Activated gamma-delta T cell (primary cell): ENCODE data around the gene ST3GAL3.

Experiments
- DNase-seq: peaks from one replicate; lab custom pipeline; 2025; lab: John Stamatoyannopoulos, UW

Gene ST3GAL3

GRCh38 chr1:43914576-43915525, 207.5 kb downstream of the ST3GAL3 start:
- no peak for DNase-seq

DNA sequence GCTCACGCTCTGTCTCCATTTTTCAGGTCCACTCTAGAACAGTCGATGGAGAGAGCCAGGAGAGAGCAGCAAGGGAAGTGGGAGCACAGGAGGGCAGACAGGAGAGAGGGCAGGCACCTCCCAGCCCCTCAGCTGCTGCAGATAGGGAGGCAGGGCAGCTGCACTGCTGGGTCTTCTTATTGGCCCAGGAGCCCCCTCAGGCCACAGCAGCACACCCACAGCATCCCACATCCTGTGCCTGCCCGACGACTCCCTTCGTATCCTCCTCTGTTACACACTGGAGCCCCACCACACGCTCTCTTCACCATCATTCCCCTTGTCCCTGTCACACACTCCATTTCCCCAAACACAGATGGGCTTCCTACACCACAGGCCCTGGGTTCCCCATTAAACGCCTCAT, 212.6 kb downstream of the ST3GAL3 start:
- DNase-seq: no peak

DNA sequence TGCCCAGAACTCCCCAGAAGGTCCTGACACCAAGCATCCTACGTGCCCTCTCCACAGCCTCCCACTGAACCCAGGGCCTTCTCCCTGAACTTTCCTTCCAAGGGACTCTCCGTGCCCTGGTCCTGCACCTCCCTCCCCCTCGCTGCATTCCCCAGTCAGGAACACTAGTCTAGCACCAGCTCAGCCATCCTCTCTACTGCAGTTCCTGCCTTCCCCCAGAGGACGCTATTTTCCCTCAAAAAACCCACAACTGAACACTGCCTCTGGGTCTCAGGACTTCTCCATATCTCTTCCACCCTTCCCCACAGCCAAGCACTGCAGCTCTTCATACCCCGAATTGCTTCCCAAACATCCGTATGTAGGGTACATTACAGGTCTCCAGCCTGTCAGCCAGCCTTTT, 213.7 kb downstream of the ST3GAL3 start:
- no peak for DNase-seq

- DNase-seq: no peak
Measured at GRCh38 chr1:43924516-43924915, 217.2 kb downstream of the ST3GAL3 start.

GRCh38 chr1:43925846-43926245, 218.5 kb downstream of the ST3GAL3 start:
- no peak for DNase-seq

DNA sequence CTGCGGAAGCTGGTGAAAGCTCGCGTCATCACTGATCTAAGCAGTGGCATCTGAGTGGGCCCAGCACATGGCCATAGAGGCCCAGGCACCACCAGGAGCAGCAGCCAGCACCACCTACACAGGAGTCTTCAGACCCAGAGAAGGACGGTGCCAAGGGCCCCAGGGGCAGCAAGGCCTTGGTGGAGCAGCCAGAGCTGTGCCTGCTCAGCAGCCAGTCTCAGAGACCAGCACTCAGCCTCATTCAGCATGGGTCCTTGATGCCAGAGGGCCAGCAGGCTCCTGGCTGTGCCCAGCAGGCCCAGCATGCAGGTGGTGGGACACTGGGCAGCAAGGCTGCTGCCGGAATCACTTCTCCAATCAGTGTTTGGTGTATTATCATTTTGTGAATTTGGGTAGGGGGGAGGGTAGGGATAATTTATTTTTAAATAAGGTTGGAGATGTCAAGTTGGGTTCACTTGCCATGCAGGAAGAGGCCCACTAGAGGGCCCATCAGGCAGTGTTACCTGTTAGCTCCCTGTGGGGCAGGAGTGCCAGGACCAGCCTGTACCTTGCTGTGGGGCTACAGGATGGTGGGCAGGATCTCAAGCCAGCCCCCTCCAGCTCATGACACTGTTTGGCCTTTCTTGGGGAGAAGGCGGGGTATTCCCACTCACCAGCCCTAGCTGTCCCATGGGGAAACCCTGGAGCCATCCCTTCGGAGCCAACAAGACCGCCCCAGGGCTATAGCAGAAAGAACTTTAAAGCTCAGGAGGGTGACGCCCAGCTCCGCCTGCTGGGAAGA, 223.0 kb downstream of the ST3GAL3 start:
- DNase-seq: no peak

- no peak for DNase-seq
Measured at GRCh38 chr1:43930949-43931275, 223.6 kb downstream of the ST3GAL3 start.

DNA sequence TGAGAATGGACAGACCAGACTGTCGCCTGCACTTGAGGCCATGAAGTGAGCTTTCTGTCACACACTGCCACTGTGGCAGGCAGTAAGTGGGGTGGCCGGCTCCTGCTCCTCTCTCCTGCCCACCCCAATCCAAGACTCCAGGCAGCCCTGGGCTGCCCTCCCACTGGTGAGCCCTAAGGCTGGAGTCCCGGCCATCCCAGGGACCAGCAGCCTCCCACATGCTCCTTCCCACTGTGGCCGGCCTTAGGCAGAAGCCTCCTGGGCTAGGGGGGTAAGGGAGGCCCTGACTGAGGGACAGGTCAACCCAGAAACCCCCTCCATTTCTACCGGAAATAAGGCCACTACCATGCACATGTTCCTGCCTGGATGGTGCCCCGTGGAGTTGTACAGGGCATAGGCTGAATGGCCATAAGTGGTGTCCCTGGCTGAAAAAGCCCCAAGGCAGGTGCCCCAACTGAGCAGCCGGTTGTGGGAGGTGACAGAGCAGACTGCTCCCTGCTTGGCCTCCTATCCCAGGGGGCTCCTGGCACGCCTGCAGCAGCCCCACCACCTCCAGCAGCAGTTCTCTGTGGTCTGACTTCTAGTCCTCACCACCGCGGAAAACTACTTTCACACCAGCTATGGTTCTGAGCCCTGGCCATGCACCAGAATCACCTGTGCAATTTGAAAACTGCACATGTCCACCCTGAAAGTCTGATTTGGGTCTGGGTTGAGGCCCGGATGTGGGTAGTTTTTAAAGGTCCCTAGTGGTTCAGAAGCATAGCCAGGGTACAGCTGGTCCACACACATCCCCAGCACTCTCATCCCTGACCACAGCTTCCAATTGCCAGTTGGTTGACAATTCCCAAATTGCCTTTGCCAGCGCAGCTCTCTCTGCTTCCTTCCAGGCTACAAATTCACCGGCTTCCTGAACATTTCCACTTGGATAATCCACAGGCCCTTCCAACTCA, 224.7 kb downstream of the ST3GAL3 start:
- DNase-seq: no peak

DNA sequence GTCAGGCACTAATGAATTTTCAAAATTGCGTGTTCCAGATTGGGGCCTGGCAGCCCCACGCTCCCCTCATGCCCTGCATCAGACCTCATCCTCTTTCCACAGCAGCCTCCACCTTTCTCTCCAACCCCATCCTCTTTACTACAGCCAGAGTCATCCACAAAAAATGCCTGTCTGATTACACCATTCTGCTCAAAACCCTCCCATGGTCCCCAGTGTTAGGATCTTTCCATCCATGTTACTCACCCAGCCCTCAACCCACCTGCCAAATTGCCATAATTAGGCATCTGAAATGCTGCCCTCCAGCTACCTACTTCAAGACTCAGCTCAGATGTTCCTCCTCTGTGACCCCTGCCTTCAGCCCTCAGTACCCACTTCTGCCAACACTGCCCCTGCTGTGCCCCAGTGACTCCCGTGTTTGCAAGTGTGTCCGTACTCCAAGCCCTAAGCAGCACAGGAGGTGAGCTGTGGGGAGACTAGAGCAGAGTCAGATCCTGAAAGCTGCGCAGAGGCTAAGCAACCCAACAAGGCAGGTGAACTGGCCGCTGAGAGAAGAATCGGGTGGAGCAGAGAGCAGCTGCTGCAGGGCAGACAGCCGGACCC, 225.6 kb downstream of the ST3GAL3 start:
- no peak for DNase-seq

- DNase-seq: no peak
Measured at GRCh38 chr1:43933386-43934100, 226.2 kb downstream of the ST3GAL3 start, which contains the start of gene ARTN. Gene ARTN, plus strand, starts transcription at chr1:43933801. Its CDS starts 1,856 bp downstream, at chr1:43935657.

GRCh38 chr1:43934101-43934985, 227.0 kb downstream of the ST3GAL3 start:
- no peak for DNase-seq

GRCh38 chr1:43934986-43935324, 227.6 kb downstream of the ST3GAL3 start:
- no peak for DNase-seq

DNA sequence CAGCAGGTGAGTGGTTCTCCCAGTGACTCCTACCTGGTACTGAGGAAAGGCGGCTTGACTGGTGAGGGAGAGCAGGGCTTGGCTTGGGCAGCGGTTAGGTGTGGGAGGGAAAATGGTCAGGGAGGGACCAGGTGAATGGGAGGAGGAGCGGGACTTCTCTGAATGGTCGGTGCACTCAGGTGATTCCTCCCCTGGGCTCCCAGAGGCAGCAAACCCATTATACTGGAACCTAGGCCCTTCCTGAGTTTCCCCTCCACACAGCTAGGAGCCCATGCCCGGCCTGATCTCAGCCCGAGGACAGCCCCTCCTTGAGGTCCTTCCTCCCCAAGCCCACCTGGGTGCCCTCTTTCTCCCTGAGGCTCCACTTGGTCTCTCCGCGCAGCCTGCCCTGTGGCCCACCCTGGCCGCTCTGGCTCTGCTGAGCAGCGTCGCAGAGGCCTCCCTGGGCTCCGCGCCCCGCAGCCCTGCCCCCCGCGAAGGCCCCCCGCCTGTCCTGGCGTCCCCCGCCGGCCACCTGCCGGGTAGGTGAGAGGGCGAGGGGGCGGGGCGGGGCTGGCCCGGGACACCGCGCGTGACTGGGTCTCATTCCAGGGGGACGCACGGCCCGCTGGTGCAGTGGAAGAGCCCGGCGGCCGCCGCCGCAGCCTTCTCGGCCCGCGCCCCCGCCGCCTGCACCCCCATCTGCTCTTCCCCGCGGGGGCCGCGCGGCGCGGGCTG, 228.5 kb downstream of the ST3GAL3 start:
- DNase-seq: no peak

GRCh38 chr1:43936431-43937151, 229.3 kb downstream of the ST3GAL3 start:
- DNase-seq: no peak

DNA sequence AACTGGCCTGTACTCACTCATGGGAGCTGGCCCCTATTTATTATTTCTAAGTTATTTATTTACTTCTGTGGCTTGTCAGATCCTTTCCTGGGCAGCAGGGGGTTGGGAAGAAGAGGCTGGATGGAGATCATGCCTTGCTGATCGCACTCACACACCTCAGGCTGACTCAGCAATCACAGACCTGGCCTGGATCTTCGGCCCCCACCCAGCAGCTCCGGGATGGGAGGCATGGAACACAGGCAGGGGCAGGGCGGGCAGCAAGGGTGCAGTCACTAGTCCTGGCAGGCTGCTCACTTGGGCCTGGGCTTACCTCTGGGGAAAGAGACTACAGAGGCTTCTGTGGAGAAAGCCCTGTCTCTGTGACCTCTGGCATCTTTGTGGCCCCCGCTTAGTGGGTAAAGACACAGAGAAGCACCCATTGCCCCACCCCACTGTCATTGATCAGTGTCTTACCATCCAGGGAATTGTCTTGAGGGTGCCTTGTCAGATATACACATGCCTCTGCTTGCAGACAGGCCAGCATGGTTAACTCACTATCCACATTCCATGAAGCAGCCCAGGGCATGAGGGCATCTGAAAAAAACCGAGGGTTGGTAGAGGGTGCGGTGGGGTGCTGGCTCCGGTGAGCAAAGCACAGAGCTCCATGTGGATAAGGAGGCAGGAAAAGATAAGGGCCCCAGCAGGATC, 230.0 kb downstream of the ST3GAL3 start:
- DNase-seq: no peak

- no peak for DNase-seq
Measured at GRCh38 chr1:43938383-43938782, 231.0 kb downstream of the ST3GAL3 start.

DNA sequence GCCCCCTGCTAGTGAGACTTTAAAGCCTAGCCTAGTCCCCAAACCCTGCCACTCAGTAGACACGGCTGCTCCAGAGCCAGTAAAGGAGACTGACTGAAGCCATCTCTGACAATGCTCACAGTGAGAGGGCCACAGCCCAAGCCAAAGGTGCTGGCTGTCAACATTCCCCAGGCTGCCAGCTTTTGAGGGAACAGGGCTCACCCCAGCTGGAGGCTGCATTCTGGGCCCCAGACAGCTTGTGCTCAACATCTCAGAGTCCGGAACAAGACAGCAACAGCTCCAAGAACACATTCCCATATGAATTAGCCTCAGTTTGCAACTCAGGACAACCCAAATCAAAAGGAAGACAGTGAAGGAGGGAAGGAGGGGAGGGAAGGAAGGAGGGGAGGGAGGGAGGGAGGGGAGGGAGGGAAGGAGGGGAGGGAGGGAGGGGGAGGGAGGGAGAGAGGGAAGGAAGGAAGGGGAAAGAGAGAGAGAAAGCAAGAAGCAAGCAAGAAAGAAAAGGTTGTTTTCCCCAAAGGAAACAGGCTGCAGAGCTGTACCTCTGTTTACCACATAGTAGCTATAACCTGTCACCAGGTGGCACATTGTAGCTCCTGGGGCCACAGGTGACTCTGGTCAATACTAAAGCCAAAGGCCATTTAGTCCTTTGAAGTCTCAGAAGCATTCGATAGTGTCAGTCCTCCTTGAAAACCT, 231.7 kb downstream of the ST3GAL3 start:
- DNase-seq: no peak
